Breast epithelium (tissue), 3 donors: Measurements from ENCODE around the gene MBOAT7.

ENCODE experiments used
- POLR2A ChIP-seq: fragments of 450-650 bp; IDR thresholded peaks from one replicate; pipeline ENCODE4 v1.6.1; 2016; ENCODE audit warnings: antibody characterized with exemption, mild to moderate bottlenecking, moderate library complexity
- TF ChIP-seq, protein P1 (sequence below), 3 donors: fragments of 450-650 bp; IDR thresholded peaks; one replicate each; pipeline ENCODE4 v1.5.1; 2016 to 2017; ENCODE audit warnings: antibody characterized with exemption in 3 of 3, mild to moderate bottlenecking in 3 of 3, moderate library complexity in 3 of 3

DNA sequence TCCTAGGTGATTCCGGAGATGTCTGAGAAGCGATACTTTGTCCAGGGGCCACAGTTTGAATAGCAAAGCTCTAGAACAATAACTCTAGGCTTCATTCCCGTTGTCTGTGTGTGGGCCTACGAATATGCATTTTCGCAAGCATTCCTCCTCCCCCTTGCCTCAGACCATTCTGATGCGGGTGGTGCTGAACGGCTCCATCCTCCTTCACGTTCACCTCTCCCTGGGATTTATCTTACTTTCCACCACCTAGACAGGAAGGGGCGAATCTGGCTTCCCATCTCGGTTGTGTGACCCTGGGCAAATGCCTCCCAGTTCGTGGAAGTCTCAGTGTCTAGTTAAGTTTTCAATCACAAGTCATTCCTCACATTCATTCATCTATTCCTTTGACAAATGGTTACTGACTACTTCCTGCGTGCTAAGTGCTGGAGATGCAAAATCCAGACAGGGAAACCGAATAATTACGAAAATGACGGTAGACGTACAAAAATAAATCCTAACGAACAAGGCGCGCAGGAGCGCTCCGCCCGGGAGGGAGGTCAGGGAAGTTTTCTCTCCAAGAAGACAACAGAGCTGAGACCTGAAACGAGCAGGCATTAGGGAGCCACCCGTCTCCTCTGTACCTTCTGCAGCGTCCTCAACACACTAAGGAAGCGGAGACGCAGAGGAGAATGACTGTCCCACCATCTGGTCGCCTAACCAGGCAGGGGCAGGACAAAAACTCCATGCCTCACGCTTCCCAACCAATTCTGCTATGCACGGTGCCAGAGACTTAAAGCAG is 53.1 kb downstream of the MBOAT7 start:
- TF ChIP-seq, protein P1, sequence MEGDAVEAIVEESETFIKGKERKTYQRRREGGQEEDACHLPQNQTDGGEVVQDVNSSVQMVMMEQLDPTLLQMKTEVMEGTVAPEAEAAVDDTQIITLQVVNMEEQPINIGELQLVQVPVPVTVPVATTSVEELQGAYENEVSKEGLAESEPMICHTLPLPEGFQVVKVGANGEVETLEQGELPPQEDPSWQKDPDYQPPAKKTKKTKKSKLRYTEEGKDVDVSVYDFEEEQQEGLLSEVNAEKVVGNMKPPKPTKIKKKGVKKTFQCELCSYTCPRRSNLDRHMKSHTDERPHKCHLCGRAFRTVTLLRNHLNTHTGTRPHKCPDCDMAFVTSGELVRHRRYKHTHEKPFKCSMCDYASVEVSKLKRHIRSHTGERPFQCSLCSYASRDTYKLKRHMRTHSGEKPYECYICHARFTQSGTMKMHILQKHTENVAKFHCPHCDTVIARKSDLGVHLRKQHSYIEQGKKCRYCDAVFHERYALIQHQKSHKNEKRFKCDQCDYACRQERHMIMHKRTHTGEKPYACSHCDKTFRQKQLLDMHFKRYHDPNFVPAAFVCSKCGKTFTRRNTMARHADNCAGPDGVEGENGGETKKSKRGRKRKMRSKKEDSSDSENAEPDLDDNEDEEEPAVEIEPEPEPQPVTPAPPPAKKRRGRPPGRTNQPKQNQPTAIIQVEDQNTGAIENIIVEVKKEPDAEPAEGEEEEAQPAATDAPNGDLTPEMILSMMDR (IDR thresholded peaks at IDR 0.05): no peak
- TF ChIP-seq POLR2A: no peak
